HG02981 (cell line): ENCODE results near the gene ATP13A5.

ENCODE experiments used
- ATAC-seq: cut with Tn5 transposase; IDR thresholded peaks from one replicate; pipeline ENCODE4 v1.9.1; 2021; ENCODE audit warnings: mild to moderate bottlenecking, moderate library complexity; ENCODE audit not compliant: unreplicated experiment

ATP13A5 gene

DNA sequence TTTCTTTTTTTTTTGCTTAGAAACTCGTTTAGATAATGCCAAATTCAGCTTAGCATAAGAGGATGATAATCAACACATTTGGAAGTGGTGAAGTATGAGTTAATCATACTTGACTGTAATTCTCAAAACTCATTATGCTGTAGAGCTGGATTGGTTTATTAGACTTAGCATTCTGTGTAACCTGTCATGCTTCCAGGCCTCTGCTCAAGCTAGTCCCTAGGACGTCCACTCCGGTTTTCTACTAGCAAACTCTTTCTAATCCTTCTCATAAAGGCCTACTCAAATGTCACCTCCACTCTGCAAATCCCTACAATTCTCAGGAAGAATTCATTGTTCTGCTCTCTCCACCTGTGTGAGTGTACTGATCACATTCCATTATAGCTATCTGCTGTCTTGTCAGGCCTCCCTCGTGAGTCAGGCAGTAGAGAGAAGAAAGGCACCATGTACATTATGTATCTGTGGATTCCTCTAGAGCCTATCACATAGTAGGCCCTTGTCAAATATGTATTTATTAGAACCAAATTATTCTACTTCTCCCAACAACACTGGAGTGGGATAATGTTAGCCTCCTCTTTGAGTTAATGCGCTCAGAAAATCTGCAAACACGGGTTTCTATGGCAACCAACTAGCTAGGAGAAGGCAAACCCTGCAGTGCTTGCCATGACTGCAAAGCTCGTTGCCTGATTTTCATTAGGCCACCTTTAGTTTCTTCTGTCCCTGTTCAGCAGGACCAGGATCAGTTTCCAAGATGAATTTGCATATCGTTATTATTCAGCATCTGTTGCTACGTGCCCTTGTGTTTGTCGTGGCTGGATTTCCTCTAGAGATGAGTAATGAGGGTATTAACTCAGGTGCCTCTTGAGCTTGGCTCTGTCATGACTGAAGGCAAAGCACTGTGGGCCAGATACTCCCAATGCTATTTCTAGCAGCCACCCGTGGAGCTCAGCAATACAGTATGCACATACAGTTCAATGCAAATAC, 30.7 kb downstream of the ATP13A5 start:
- peak; percentile 44 for ATAC-seq

DNA sequence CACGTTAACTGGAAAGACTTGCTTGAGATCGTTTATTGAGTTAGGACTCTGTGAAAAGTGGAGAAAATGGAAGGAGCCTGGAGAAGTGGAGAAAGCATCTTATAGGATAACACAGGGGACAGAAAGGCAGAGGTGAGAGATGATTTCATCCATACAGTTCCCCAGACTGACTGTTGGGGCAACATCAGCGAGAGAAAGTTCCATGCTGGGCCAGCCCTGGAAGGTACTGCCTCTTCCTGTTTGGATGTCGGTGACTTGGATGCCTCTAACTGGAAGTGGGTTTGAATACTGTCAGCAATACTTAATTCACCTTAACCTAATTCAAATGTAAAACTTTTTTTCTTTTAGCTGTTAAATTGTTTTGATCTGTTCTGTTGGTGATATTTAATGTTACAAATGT, 32.3 kb downstream of the ATP13A5 start:
- no peak for ATAC-seq

DNA sequence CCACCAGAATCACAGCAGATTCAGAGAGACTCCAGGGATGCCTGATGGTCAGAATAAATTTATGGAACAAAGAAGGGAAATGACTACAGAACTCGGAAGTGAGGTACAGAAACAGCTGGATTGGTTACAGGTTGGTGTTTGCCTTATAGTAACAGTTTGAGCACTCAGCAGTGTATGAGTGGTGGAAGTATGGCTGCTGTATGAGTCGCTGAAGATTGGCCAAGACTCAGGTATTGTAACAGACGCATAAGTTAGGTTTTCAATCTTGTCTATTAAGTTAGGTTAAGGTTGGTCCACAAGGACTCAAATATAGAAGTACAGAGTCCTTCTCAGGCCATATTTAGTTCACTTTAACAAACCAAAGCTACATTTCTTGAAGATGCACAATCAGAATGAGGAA, 33.1 kb downstream of the ATP13A5 start:
- ATAC-seq: no peak

DNA sequence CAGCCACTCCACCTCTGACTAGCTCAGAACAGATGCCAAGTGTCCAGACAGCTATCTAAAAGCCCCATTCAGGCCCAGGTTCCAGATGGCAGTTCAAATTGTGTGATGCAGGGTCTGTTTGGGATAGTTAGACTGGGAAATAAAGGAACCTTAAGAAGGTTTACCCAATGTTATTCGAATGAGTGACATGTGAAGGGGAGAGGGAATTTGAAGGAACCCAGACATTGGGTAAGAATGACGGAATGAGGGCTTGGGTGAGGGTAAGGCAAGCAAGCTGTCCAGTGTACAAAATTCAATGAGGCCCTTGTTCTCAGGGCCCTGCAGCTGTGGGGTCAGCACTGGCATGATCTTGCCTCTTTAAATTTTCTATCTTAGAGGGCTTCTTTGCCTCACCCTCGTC, 34.1 kb downstream of the ATP13A5 start:
- ATAC-seq: no peak

DNA sequence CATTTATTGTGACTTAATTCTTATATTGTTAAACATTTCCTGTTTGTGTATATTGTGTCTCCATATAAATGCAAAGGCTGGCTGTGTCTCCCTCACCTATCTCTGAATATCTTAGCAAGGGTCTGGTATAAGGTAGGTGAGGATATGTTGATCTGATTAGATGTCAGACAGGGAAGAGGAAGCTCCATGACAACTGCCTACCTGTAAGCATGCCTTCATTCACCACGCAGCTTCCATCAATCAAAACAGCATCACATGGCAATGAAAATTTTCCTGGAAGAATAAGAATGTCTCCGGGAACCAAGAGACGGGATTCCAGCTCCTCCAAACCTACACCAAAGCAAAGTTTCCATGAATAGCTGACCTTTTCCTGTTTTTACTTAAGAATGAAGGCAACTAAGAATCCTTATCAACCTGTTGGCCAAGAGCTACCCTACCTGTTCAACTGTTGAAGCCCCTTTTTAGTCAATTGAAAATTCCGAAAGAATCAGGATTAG, 34.8 kb downstream of the ATP13A5 start:
- no peak for ATAC-seq

DNA sequence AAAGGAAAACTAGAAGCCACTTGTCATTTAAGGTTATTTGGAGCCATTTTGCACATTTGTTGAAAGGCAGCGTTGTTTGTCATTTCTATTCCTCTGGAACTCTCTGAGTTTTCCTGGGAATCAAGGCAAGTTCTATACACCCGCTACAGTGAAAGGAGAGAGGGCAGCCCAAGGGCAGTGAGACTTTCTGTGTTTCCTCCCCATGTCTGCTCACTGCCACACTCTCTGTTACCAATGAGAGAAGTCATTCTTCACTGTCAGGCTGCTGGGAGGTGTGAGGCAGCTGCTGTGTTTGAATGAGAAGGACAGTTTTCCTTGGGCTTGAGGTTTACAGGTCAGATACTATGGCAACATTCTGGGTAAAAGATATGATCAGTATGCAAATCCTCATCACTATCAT, 36.0 kb downstream of the ATP13A5 start:
- ATAC-seq: no peak

DNA sequence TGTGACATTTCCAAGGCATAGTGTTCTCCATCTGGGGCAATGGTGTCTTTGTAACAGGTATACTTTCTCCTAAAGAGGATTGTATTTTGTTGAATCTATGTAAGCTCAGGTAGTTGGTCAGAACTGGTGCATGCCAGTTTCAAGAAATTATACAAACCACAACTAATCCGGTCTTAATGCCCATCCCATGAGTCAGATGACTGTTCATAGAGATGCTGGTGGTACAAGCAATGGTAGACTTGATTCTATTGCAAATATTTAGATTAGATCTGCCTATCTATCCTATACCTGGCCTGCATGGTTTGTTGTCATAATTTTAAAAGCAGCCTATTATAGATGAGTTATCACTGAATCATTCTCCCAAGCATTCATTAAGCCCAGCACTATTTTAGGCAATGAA, 43.5 kb downstream of the ATP13A5 start:
- no peak for ATAC-seq

DNA sequence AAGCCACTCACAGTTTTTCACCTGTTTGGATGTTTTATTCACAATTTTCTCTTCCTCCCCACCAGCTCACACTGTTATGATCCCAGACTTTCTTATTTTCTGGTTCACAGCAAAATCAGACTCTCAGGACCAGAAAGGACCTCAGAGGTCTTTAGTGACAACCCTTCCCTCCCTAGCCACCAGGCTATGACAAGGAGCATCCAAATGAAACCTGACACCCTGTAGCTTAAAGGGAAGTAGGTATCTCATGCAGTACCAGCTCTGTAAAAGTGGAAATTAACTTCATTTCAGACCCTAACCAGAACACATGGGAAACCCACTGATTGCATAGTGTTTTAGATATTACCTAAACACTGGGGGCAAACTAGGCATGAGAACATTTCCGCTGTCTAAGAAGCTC, 45.3 kb downstream of the ATP13A5 start:
- ATAC-seq: no peak

DNA sequence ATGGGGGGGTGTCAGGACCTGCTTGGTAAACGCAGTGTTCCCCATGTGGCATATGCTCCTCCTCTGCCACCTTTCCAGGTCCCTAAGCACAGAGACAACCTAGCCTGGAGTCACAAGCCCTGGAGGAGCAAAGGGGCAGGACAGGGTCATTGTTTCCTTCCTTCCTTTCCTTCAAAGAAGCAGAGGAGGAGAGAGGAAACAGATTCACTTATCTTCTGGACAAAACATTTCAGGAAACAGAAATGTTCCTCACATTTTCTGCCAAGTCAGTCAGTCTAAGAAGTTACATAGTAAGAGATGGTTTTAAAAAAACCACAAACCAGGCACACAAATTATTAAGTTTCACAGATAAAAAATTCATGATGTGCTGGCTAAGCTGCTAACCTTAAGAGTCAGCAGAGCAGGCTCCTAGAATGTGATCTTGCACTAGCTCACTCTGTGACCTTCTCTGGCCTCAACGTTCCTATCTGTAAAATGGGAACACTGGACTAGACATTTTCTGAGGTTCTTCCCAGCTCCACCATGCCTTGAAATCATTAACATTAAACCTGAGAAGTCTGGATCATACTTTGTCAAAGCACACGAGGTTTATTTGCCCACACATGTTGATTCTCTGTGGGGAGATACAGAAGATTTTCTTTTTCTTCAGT, 47.9 kb downstream of the ATP13A5 start:
- no peak for ATAC-seq

DNA sequence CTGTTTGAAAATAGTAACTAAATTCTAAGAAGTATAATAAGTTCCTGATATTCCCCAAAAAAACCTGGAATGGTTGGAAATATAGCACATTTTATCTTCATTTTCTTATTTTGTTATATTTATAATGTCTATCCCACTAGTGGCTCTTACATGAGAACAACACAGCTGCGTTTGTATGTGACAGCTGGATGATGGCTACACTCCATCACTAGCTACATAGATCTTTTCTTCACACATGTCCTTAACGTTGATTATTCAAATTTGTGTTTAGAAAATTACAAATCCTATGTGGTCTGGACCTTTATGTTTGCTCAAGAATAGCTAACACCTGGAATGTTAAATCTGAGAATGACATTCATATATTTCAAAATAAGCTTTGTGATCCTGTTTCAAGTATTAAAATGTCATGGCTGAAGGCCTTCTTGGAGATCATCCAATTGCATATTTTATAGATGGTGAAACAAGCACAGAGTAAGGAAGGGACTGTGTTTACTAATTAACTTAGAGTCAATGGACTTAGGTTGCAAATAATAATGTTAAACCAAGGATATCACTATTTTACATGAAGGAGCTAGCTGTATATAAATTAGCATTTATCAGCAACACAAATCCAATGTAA, 60.8 kb downstream of the ATP13A5 start:
- no peak for ATAC-seq

DNA sequence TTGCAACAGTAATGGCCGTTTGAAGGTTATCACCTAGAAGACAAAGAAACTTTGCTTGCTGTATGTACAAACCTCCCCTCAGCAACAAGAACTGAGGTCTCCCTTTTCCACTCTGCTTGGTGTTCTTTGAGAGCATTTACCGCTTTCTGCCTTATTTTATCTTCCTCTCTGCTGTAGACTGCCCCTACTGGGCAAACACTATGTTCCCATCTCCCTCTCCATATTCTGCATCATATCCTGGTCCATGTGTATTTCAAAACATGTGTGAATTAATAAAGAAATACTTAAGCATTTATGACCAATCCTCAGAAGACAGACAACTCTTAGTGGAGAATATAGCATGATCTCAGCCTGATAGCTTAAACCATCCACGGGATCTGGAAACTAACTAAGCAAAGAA, 64.4 kb downstream of the ATP13A5 start:
- no peak for ATAC-seq

DNA sequence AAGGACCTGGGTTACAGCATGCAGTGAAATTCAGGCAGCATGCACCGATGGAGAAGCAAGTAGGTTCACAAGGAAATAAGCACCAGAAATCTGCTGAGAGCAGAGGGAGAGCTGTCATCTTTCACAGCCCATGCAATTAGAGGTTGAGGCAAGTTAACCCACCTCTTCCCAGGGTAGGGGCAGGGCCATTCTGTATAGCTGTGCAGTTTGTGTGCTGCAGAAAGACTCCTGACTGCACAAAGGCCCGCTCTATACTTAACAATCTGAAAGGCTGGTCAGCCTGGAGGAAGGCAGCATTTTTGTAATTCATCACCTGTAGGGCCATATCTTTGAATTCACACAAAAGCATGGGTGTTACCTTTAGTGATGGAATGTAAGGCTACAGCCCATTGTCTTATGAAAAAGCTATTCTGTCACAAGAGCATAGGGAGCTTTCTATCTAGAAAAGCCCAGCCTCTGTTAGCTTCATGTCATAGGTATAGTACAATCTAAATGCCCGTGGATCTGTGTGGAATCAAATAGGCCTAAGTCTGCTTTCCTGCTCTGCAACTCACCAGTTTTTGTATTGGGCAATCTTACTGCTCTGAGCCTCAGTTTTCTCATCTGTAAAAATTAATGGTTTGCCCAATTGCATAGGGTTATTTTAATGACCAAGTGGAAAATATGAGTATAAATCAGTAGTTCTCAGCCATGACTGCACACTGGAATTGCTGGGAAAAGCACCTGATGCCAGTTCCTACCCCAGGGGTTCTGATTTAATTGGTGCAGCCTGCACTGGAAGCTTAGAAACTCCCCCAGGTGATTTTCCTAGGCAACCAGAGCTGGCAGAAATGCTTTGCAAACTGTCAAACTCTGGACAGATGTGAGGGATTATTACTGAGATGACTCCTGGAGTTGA, 65.2 kb downstream of the ATP13A5 start:
- no peak for ATAC-seq

DNA sequence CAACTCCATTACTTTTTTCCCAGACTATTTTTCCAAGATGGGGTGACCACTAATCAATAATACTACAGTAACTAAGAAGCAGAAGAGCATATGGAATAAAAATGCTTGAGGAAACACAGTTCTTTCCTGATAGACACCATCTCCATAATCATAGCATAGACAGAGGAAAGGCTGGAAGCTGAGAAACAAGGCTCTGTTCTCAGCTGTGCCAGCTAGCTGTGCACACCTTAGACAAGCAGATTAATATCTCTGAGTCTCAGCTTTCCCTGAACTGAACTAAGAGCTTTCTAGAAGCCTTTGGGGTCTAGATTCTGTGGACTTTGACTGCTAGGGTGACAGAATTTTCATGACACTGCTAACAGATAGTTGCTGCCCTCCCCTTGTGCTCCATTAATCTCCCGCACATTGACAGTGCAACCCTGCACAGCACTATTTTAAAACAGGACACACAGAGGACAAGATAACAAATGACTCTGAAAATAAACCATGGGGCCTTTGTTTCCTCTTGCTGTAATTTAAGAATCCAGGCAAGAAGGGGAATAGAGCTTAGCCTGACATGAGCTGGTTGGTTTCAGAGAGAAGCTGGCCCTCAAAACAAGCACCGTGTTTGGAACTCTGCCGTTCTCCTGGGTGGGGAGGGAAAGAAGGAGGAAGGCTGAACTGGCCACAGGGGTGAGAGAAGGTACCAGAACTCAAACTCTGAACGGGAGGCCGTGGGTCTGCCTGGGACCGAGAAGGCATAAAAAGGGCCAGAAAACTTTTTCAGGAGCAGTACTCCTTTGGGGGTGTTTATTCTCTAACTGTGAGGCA, 67.4 kb downstream of the ATP13A5 start:
- ATAC-seq: no peak

DNA sequence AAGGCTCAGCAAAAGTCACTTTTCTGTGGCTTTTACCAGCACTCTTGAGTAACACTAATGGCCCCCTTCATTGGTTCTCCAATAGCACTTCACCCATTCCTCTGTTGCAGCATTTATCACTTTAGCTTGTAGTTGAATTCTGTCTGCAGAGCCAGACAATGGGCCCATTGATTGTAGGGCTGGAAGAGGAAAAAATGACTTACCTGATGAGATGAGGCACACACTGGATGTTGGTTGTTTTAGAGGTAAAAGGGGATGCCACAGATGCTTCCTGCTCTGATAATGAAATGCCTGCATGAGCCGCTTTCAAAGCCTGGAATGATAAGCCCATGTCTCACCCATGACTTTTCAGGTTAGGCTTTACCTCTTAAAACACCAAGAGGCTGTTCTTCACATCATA, 73.2 kb downstream of the ATP13A5 start:
- ATAC-seq: no peak

DNA sequence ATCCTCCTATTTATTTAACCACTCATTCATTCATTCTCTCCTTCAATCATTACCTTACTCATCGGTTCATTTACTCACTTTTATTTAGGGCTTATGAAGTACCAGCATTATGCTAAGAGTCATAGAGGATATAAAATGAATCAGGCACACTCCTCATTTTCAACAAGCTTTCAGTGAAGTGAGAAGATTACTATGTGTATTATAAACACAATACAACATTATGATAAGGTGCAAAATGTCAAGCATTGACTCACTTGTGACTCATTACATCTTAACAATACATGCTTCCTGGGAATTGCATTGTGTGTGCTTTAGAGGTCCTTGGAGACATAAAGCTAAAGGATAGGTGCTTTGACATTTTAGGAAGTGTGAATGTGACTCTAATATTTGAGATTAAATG, 77.1 kb downstream of the ATP13A5 start:
- no peak for ATAC-seq

DNA sequence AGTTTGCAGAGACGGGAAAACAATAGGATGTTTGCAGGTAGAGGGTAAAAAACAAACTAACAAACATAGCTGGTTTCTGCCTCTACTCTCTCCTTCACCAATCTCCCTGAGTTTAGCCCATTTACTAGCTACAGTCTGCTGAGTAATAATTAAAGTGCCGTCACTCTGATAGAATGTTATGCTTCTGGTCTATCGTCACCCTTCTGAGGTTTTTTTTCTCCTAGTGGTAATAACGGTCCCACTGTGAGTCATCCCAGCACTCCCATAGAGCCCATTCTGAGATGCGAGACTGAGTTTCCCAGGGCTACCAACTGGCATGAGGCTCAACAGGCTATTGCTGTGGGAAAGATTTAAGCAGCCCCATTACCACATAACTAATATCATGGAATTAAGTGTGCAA, 81.1 kb downstream of the ATP13A5 start:
- no peak for ATAC-seq

DNA sequence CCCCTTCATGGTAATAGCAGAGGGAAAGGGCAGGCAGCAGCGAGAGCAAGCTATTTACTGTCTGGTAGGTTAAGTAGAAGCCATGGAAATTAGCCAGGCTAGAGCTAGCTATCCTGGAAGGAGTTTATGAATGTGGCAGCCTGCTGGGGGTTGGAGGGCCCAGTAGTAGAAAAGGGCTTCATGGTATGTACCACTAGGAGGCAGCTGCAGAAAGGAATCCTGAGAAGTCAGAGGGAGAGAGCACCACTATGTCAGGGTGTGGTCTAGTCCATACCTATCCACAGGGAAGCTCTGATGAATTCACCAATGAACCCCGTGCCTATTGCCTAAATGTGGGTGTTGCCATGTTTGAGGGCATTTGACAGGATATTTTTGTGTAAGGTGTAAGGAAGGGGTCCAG, 82.6 kb downstream of the ATP13A5 start:
- no peak for ATAC-seq

DNA sequence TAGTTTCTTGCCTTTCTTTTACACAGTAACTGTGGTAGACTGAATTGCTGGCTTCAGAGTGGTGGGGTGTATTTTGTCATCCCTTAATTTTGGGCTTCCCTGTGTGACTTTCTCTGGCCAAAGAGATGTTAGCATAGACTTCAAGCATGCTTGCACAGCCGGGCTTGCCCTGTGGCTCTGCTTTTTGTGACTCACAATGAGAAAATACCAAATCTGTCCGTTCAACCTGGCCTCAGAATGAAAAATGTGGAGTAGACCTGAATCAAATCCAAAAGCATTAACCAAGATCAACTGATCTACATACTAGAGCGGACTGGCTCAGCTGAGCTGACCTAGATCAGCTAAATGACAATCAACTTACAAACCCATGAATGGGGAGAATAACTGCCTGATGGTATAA, 86.2 kb downstream of the ATP13A5 start:
- ATAC-seq: no peak

DNA sequence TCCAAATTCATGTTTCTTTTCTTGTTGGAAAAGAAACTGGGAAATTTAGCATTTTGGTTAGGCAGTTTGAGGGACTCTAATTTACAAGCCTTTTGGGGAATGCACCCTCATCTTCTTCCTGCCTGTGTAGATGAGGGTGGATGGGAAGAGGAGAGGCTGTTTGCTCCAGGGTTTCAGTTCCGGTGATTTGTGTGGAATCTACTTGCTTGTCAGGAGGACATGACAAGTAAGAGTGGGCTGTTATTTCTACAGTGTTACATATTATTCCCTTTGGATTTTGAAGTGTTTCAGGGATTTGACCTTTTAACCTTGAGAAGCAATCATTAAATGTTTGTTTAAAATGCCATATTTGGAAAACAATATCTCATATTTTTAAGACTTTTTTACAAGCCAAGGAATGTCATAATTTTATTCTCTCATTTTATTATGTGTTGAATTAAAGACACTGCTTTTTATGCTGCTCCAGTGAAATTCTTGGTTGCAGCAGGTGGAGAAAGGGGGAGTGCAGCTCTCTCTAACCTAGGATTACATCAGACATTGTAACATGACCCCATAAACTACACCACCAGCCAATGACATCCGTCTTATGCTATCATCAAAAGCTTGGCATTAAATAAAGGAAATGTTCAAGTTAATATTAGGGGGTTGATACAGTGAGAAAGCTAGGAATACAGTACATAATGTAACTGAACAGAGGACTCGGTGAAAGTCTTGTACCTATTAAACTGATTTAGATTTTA, 107.3 kb downstream of the ATP13A5 start:
- no peak for ATAC-seq
